ENCODE results near the gene TTC33. TPM values are rescaled to one million over a fixed set of nuclear protein-coding genes. Genes with fewer than 3 reads are reported as not detected.

Gene TTC33
- polyA plus RNA-seq, 1 of the 3 experiments (the other 2 are of a cell fraction) = 2.2 TPM

DNA sequence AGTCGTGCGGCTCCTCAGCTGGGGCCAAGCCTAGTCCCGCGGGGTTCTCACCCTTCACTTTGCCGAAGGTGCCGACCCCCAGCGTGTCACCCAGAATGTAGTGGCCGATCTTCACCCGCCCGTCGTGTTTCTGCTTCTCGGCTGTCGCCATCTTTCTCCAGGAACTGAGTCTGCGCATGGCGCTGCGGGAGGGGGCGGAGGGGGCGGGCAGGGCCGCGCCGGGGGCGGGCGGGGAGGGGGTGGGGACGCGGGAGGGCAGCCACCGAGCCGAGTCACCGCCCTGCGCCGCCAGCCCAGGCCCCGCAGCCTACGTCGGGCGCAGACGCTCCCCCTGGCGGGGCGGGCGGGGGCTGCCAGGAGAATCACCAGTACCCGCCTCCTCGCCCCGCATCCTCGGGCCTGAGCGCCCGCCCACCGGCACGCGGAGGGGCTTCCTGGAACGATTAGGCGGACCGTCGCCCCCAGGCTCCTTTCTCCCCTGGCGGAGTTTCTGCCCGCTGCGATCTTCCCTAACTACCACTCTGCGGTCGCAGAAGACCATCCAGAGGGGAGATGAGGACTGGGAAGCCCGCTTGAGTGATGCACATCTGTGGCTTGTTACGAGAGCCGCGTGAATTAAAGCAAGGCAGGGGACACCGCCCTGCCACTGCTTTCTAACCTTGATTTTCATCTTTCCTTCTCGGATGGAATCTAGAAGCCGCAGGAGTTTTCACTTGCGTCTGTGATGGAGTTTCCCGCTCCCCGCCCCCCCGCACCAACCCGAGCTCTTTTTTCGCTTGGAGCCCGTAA is 42.4 kb upstream of the TTC33 start, which contains the start of gene PRKAA1:
Gene PRKAA1 (minus strand): TSS at position 363 of the 789 bp plus-strand sequence. CDS start 185 bp downstream, at position 178.
- WGBS (ENCODE audit: low lambda C conversion rate) = 2% methylated on average over 16 of the region's 70 CpGs
- H3K4me2 ChIP-seq = peak within 1 kb of the TSS; percentile 83
- ChIA-PET POLR2A (interaction anchor here (0.6 to 2.2 kb wide), 5 partner anchors 17 to 37 kb away, joined by 3 to 23 read pairs (median 4); partner anchors contain the start of gene RPL37), CTCF (interaction anchor here (0.6 to 1.8 kb wide), 5 partner anchors 12 to 85 kb away, joined by 3 to 8 read pairs (median 3); partner anchors contain the start of genes RPL37 and TTC33)
- H3K27me3 ChIP-seq (ENCODE audit: insufficient read depth) = no peaks in the 10 kb centered on the region
- peaks cover 38% of the 10 kb centered on the region for H4K20me1 ChIP-seq (ENCODE audit: insufficient read depth)
- no peaks in the 10 kb centered on the region for H3K9me2 ChIP-seq
- H3K27ac ChIP-seq (ENCODE audit: low read depth in 2 of 2, low read length in 1 of 2) = peak within 1 kb of the TSS; percentile 91 to 96
- no peaks in the 10 kb centered on the region for H3K9me3 ChIP-seq
- peaks cover 3 to 5% of the 10 kb centered on the region in 2 experiments for H3K36me3 ChIP-seq (replicated peaks in 1 of 2; ENCODE audit: control insufficient read depth in 1 of 2, insufficient read depth in 2 of 2, low read length in 1 of 2)
- peaks cover 22% of the 10 kb centered on the region for H3F3A ChIP-seq (replicated peaks; ENCODE audit: insufficient read depth)
- H3K4me3 ChIP-seq (ENCODE audit: low read depth in 2 of 2, low read length in 1 of 2) = peak within 1 kb of the TSS; percentile 89 to 93
- peak within 1 kb of the TSS; percentile 93 for H3K9ac ChIP-seq
- DNase-seq = peak; percentile 98
- peak within 1 kb of the TSS; percentile 97 for H2AFZ ChIP-seq (ENCODE audit: low read depth)
- H3K79me2 ChIP-seq (ENCODE audit: insufficient read depth) = peaks cover 51% of the 10 kb centered on the region
- peaks cover 4 to 11% of the 10 kb centered on the region in 2 experiments; a peak in 2 of 4 replicates for H3K4me1 ChIP-seq (ENCODE audit: control insufficient read depth in 1 of 2, insufficient read depth in 2 of 2, low read depth in 1 of 2, low read length in 1 of 2)
- no peak for TF ChIP-seq RXRA (IDR thresholded peaks at IDR 0.05; ENCODE audit: borderline replicate concordance, low read depth)
- TF ChIP-seq FOXM1 (IDR thresholded peaks at IDR 0.05; ENCODE audit: low read depth) = no peak
- TF ChIP-seq, protein P1, sequence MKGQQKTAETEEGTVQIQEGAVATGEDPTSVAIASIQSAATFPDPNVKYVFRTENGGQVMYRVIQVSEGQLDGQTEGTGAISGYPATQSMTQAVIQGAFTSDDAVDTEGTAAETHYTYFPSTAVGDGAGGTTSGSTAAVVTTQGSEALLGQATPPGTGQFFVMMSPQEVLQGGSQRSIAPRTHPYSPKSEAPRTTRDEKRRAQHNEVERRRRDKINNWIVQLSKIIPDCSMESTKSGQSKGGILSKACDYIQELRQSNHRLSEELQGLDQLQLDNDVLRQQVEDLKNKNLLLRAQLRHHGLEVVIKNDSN (IDR thresholded peaks at IDR 0.05; ENCODE audit: borderline replicate concordance, low read depth) = no peak
- no peak for TF ChIP-seq ELF1 (IDR thresholded peaks at IDR 0.05)
- peak; percentile 89 for TF ChIP-seq YY1 (IDR thresholded peaks at IDR 0.05; ENCODE audit: low read depth)
- TF ChIP-seq, protein P2, sequence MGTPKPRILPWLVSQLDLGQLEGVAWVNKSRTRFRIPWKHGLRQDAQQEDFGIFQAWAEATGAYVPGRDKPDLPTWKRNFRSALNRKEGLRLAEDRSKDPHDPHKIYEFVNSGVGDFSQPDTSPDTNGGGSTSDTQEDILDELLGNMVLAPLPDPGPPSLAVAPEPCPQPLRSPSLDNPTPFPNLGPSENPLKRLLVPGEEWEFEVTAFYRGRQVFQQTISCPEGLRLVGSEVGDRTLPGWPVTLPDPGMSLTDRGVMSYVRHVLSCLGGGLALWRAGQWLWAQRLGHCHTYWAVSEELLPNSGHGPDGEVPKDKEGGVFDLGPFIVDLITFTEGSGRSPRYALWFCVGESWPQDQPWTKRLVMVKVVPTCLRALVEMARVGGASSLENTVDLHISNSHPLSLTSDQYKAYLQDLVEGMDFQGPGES (IDR thresholded peaks at IDR 0.05; ENCODE audit: low read depth, low read length) = no peak
- no peak for TF ChIP-seq EZH2phosphoT487 (IDR thresholded peaks at IDR 0.05; ENCODE audit: borderline replicate concordance, low read depth)
- TF ChIP-seq, protein P3, sequence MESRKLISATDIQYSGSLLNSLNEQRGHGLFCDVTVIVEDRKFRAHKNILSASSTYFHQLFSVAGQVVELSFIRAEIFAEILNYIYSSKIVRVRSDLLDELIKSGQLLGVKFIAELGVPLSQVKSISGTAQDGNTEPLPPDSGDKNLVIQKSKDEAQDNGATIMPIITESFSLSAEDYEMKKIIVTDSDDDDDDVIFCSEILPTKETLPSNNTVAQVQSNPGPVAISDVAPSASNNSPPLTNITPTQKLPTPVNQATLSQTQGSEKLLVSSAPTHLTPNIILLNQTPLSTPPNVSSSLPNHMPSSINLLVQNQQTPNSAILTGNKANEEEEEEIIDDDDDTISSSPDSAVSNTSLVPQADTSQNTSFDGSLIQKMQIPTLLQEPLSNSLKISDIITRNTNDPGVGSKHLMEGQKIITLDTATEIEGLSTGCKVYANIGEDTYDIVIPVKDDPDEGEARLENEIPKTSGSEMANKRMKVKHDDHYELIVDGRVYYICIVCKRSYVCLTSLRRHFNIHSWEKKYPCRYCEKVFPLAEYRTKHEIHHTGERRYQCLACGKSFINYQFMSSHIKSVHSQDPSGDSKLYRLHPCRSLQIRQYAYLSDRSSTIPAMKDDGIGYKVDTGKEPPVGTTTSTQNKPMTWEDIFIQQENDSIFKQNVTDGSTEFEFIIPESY (IDR thresholded peaks at IDR 0.05; ENCODE audit: borderline replicate concordance, low read depth) = no peak
- TF ChIP-seq, protein P4, sequence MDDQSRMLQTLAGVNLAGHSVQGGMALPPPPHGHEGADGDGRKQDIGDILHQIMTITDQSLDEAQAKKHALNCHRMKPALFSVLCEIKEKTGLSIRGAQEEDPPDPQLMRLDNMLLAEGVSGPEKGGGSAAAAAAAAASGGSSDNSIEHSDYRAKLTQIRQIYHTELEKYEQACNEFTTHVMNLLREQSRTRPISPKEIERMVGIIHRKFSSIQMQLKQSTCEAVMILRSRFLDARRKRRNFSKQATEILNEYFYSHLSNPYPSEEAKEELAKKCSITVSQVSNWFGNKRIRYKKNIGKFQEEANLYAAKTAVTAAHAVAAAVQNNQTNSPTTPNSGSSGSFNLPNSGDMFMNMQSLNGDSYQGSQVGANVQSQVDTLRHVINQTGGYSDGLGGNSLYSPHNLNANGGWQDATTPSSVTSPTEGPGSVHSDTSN (IDR thresholded peaks at IDR 0.05) = no peak
- TF ChIP-seq MXI1 (IDR thresholded peaks at IDR 0.05; ENCODE audit: low read depth, low read length) = peak; percentile 69
- no peak for TF ChIP-seq NFIC (IDR thresholded peaks at IDR 0.05; ENCODE audit: borderline replicate concordance)
- TF ChIP-seq, protein P5, sequence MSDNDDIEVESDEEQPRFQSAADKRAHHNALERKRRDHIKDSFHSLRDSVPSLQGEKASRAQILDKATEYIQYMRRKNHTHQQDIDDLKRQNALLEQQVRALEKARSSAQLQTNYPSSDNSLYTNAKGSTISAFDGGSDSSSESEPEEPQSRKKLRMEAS (IDR thresholded peaks at IDR 0.05; ENCODE audit: low read depth) = peak; percentile 1; the same call in 1 of the 2 replicates
- no peak for TF ChIP-seq GATA2 (CRISPR knock-in tag; IDR thresholded peaks at IDR 0.05)
- peak; percentile 95 for TF ChIP-seq TAF1 (IDR thresholded peaks at IDR 0.05; ENCODE audit: borderline replicate concordance, low read depth, low read length)
- TF ChIP-seq SIN3A (IDR thresholded peaks at IDR 0.05; ENCODE audit: borderline replicate concordance, low read depth, low read length) = 0 out of 2 replicates have a peak, but pooled peaks have one; percentile 43
- no peak for TF ChIP-seq GABPA (IDR thresholded peaks at IDR 0.05; ENCODE audit: low read depth)
- no peak for TF ChIP-seq FOSL2 (IDR thresholded peaks at IDR 0.05; ENCODE audit: borderline replicate concordance, low read depth)
- TF ChIP-seq RAD21 (IDR thresholded peaks at IDR 0.05; ENCODE audit: low read length) = peak; percentile 5; the same call in 1 of the 2 replicates
- peak; percentile 84 for TF ChIP-seq POLR2AphosphoS5 (IDR thresholded peaks at IDR 0.05; ENCODE audit: low read depth, low read length)
- no peak; the same call in 1 of the 2 replicates for TF ChIP-seq SMC3 (IDR thresholded peaks at IDR 0.05; ENCODE audit: low read depth, low read length)
- peak; percentile 58 for TF ChIP-seq NRF1 (IDR thresholded peaks at IDR 0.05; ENCODE audit: low read depth, low read length)
- no peak for TF ChIP-seq RFX5 (IDR thresholded peaks at IDR 0.05; ENCODE audit: low read length)
- no peak for TF ChIP-seq MEF2A (IDR thresholded peaks at IDR 0.05; ENCODE audit: borderline replicate concordance, low read depth)
- TF ChIP-seq, protein P6, sequence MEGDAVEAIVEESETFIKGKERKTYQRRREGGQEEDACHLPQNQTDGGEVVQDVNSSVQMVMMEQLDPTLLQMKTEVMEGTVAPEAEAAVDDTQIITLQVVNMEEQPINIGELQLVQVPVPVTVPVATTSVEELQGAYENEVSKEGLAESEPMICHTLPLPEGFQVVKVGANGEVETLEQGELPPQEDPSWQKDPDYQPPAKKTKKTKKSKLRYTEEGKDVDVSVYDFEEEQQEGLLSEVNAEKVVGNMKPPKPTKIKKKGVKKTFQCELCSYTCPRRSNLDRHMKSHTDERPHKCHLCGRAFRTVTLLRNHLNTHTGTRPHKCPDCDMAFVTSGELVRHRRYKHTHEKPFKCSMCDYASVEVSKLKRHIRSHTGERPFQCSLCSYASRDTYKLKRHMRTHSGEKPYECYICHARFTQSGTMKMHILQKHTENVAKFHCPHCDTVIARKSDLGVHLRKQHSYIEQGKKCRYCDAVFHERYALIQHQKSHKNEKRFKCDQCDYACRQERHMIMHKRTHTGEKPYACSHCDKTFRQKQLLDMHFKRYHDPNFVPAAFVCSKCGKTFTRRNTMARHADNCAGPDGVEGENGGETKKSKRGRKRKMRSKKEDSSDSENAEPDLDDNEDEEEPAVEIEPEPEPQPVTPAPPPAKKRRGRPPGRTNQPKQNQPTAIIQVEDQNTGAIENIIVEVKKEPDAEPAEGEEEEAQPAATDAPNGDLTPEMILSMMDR (IDR thresholded peaks at IDR 0.05) = peak; percentile 44

All from SK-N-SH (cell line).